ENCODE data around the gene RALGPS2.

Gene RALGPS2

GRCh38 chr1:178724728-178725465, at the start of gene RALGPS2:
TSS of gene RALGPS2 (plus strand) at chr1:178725244. CDS start at chr1:178776765, 51,521 bp downstream.
- peak within 1 kb of the TSS; percentile 95 for H3K9ac ChIP-seq (ENCODE audit: low read length)
- no peaks in the 10 kb centered on the region for H3K36me3 ChIP-seq (ENCODE audit: control insufficient read depth, insufficient read depth, low read length)
- H3K4me1 ChIP-seq (ENCODE audit: control insufficient read depth, insufficient read depth, low read length): peaks cover 9% of the 10 kb centered on the region
- H3K9me3 ChIP-seq (ENCODE audit: control insufficient read depth, low read length): no peaks in the 10 kb centered on the region
- H3K27me3 ChIP-seq (ENCODE audit: control insufficient read depth, insufficient read depth, low read length): no peaks in the 10 kb centered on the region
- peak within 1 kb of the TSS; percentile 84 for H3K4me3 ChIP-seq (ENCODE audit: low read length)

- H3K9ac ChIP-seq (ENCODE audit: low read length): no peak overlapping the region
- no peaks in the 10 kb centered on the region for H3K4me1 ChIP-seq (ENCODE audit: control insufficient read depth, insufficient read depth, low read length)
- H3K9me3 ChIP-seq (ENCODE audit: control insufficient read depth, low read length): no peaks in the 10 kb centered on the region
- H3K36me3 ChIP-seq (ENCODE audit: control insufficient read depth, insufficient read depth, low read length): no peaks in the 10 kb centered on the region
- H3K27me3 ChIP-seq (ENCODE audit: control insufficient read depth, insufficient read depth, low read length): no peaks in the 10 kb centered on the region
- no peak overlapping the region for H3K4me3 ChIP-seq (ENCODE audit: low read length)
Observed at GRCh38 chr1:178679237-178679636, 45.8 kb upstream of the RALGPS2 start.

GRCh38 chr1:178682429-178682828, 42.6 kb upstream of the RALGPS2 start:
- no peak overlapping the region for H3K4me3 ChIP-seq (ENCODE audit: low read length)
- no peaks in the 10 kb centered on the region for H3K36me3 ChIP-seq (ENCODE audit: control insufficient read depth, insufficient read depth, low read length)
- no peak overlapping the region for H3K9ac ChIP-seq (ENCODE audit: low read length)

GRCh38 chr1:178682886-178683285, 42.2 kb upstream of the RALGPS2 start:
- H3K9ac ChIP-seq (ENCODE audit: low read length): no peak overlapping the region

More at GRCh38 chr1:178682429-178682828, 42.6 kb upstream of the RALGPS2 start:
- Histone ChIP-seq H3K27me3 (ENCODE audit: control insufficient read depth, insufficient read depth, low read length) (no peaks in the 10 kb centered on the region), H3K9me3 (ENCODE audit: control insufficient read depth, low read length) (no peaks in the 10 kb centered on the region), H3K4me1 (ENCODE audit: control insufficient read depth, insufficient read depth, low read length) (no peaks in the 10 kb centered on the region)

GRCh38 chr1:178683291-178683690, 41.8 kb upstream of the RALGPS2 start:
- Histone ChIP-seq H3K4me3 (ENCODE audit: low read length) (no peak overlapping the region), H3K36me3 (ENCODE audit: control insufficient read depth, insufficient read depth, low read length) (no peaks in the 10 kb centered on the region), H3K4me1 (ENCODE audit: control insufficient read depth, insufficient read depth, low read length) (no peaks in the 10 kb centered on the region)

More at GRCh38 chr1:178682886-178683285, 42.2 kb upstream of the RALGPS2 start:
- no peaks in the 10 kb centered on the region for H3K4me1 ChIP-seq (ENCODE audit: control insufficient read depth, insufficient read depth, low read length)
- no peak overlapping the region for H3K4me3 ChIP-seq (ENCODE audit: low read length)
- no peaks in the 10 kb centered on the region for H3K36me3 ChIP-seq (ENCODE audit: control insufficient read depth, insufficient read depth, low read length)
- H3K27me3 ChIP-seq (ENCODE audit: control insufficient read depth, insufficient read depth, low read length): no peaks in the 10 kb centered on the region
- H3K9me3 ChIP-seq (ENCODE audit: control insufficient read depth, low read length): no peaks in the 10 kb centered on the region

GRCh38 chr1:178684111-178684510, 40.9 kb upstream of the RALGPS2 start:
- H3K27me3 ChIP-seq (ENCODE audit: control insufficient read depth, insufficient read depth, low read length): no peaks in the 10 kb centered on the region
- H3K4me1 ChIP-seq (ENCODE audit: control insufficient read depth, insufficient read depth, low read length): no peaks in the 10 kb centered on the region
- no peak overlapping the region for H3K9ac ChIP-seq (ENCODE audit: low read length)
- H3K9me3 ChIP-seq (ENCODE audit: control insufficient read depth, low read length): no peaks in the 10 kb centered on the region
- no peak overlapping the region for H3K4me3 ChIP-seq (ENCODE audit: low read length)
- H3K36me3 ChIP-seq (ENCODE audit: control insufficient read depth, insufficient read depth, low read length): no peaks in the 10 kb centered on the region

More at GRCh38 chr1:178683291-178683690, 41.8 kb upstream of the RALGPS2 start:
- no peaks in the 10 kb centered on the region for H3K9me3 ChIP-seq (ENCODE audit: control insufficient read depth, low read length)
- no peaks in the 10 kb centered on the region for H3K27me3 ChIP-seq (ENCODE audit: control insufficient read depth, insufficient read depth, low read length)
- H3K9ac ChIP-seq (ENCODE audit: low read length): no peak overlapping the region

- Histone ChIP-seq H3K4me1 (ENCODE audit: control insufficient read depth, insufficient read depth, low read length) (no peaks in the 10 kb centered on the region), H3K9ac (ENCODE audit: low read length) (no peak overlapping the region)
Observed at GRCh38 chr1:178684542-178685000, 40.5 kb upstream of the RALGPS2 start.

GRCh38 chr1:178686407-178686806, 38.6 kb upstream of the RALGPS2 start:
- Histone ChIP-seq H3K36me3 (ENCODE audit: control insufficient read depth, insufficient read depth, low read length) (no peaks in the 10 kb centered on the region), H3K9me3 (ENCODE audit: control insufficient read depth, low read length) (no peaks in the 10 kb centered on the region), H3K27me3 (ENCODE audit: control insufficient read depth, insufficient read depth, low read length) (no peaks in the 10 kb centered on the region), H3K4me3 (ENCODE audit: low read length) (no peak overlapping the region), H3K9ac (ENCODE audit: low read length) (no peak overlapping the region), H3K4me1 (ENCODE audit: control insufficient read depth, insufficient read depth, low read length) (no peaks in the 10 kb centered on the region)

More at GRCh38 chr1:178684542-178685000, 40.5 kb upstream of the RALGPS2 start:
- H3K9me3 ChIP-seq (ENCODE audit: control insufficient read depth, low read length): no peaks in the 10 kb centered on the region
- no peaks in the 10 kb centered on the region for H3K27me3 ChIP-seq (ENCODE audit: control insufficient read depth, insufficient read depth, low read length)
- no peak overlapping the region for H3K4me3 ChIP-seq (ENCODE audit: low read length)
- H3K36me3 ChIP-seq (ENCODE audit: control insufficient read depth, insufficient read depth, low read length): no peaks in the 10 kb centered on the region

- Histone ChIP-seq H3K27me3 (ENCODE audit: control insufficient read depth, insufficient read depth, low read length) (no peaks in the 10 kb centered on the region), H3K9me3 (ENCODE audit: control insufficient read depth, low read length) (no peaks in the 10 kb centered on the region), H3K9ac (ENCODE audit: low read length) (no peak overlapping the region), H3K4me1 (ENCODE audit: control insufficient read depth, insufficient read depth, low read length) (no peaks in the 10 kb centered on the region), H3K4me3 (ENCODE audit: low read length) (no peak overlapping the region), H3K36me3 (ENCODE audit: control insufficient read depth, insufficient read depth, low read length) (no peaks in the 10 kb centered on the region)
Observed at GRCh38 chr1:178688244-178688643, 36.8 kb upstream of the RALGPS2 start.

- Histone ChIP-seq H3K27me3 (ENCODE audit: control insufficient read depth, insufficient read depth, low read length) (no peaks in the 10 kb centered on the region), H3K4me3 (ENCODE audit: low read length) (no peak overlapping the region), H3K9ac (ENCODE audit: low read length) (no peak overlapping the region), H3K36me3 (ENCODE audit: control insufficient read depth, insufficient read depth, low read length) (no peaks in the 10 kb centered on the region), H3K9me3 (ENCODE audit: control insufficient read depth, low read length) (no peaks in the 10 kb centered on the region), H3K4me1 (ENCODE audit: control insufficient read depth, insufficient read depth, low read length) (no peaks in the 10 kb centered on the region)
Observed at GRCh38 chr1:178689769-178690168, 35.3 kb upstream of the RALGPS2 start.

- H3K4me1 ChIP-seq (ENCODE audit: control insufficient read depth, insufficient read depth, low read length): no peaks in the 10 kb centered on the region
- no peaks in the 10 kb centered on the region for H3K9me3 ChIP-seq (ENCODE audit: control insufficient read depth, low read length)
- H3K4me3 ChIP-seq (ENCODE audit: low read length): no peak overlapping the region
- H3K27me3 ChIP-seq (ENCODE audit: control insufficient read depth, insufficient read depth, low read length): no peaks in the 10 kb centered on the region
- H3K9ac ChIP-seq (ENCODE audit: low read length): no peak overlapping the region
- H3K36me3 ChIP-seq (ENCODE audit: control insufficient read depth, insufficient read depth, low read length): no peaks in the 10 kb centered on the region
Observed at GRCh38 chr1:178690496-178690895, 34.5 kb upstream of the RALGPS2 start.

GRCh38 chr1:178692564-178693327, 32.3 kb upstream of the RALGPS2 start:
- no peaks in the 10 kb centered on the region for H3K27me3 ChIP-seq (ENCODE audit: control insufficient read depth, insufficient read depth, low read length)
- no peaks in the 10 kb centered on the region for H3K36me3 ChIP-seq (ENCODE audit: control insufficient read depth, insufficient read depth, low read length)
- H3K4me3 ChIP-seq (ENCODE audit: low read length): no peak overlapping the region
- no peaks in the 10 kb centered on the region for H3K4me1 ChIP-seq (ENCODE audit: control insufficient read depth, insufficient read depth, low read length)
- H3K9me3 ChIP-seq (ENCODE audit: control insufficient read depth, low read length): no peaks in the 10 kb centered on the region
- no peak overlapping the region for H3K9ac ChIP-seq (ENCODE audit: low read length)
